ENCODE data around the gene GYG1. TPM values are rescaled to one million over a fixed set of nuclear protein-coding genes. Genes with fewer than 3 reads are reported as not detected.

GYG1 gene
- total and polyA plus RNA-seq, 2 of the 8 experiments (the other 6 are each of a cell fraction or from before 2014, with no cell fraction given), result 19.4 to 34.2 TPM

GRCh38 chr3:148945116-148945515, 46.2 kb upstream of the GYG1 start:
- Histone ChIP-seq H4K91ac (replicated peaks; ENCODE audit: insufficient read length, low read length) (no peak overlapping the region), H4K8ac (ENCODE audit: extremely low read depth, insufficient read depth, low read length) (no peak overlapping the region), H3K36me3 (ENCODE audit: control insufficient read depth in 2 of 4, insufficient read depth in 4 of 4, low read length in 3 of 4) (no peaks in the 10 kb centered on the region), H3K9me3 (ENCODE audit: insufficient read depth in 2 of 2, low read depth in 1 of 2, low read length in 1 of 2) (no peaks in the 10 kb centered on the region), H2AFZ (ENCODE audit: low read length) (no peak overlapping the region), H3K14ac (ENCODE audit: insufficient read length) (no peak overlapping the region), H3K23me2 (ENCODE audit: low read depth, low read length) (no peaks in the 10 kb centered on the region), H2AK5ac (ENCODE audit: low read depth, low read length) (no peak overlapping the region), H3K27me3 (replicated peaks in 1 of 4; ENCODE audit: control insufficient read depth in 3 of 4, extremely low read depth in 1 of 4, insufficient read depth in 3 of 4, low read length in 3 of 4) (no peaks in the 10 kb centered on the region), H4K5ac (ENCODE audit: insufficient read length, low read depth, low read length) (no peak overlapping the region), H3K23ac (ENCODE audit: insufficient read length) (no peak overlapping the region), H3K9ac (replicated peaks in 1 of 4; ENCODE audit: extremely low read depth in 1 of 4, low read depth in 3 of 4, low read length in 3 of 4) (no peak overlapping the region), H2BK120ac (replicated peaks; ENCODE audit: low read depth, low read length) (no peak overlapping the region), H3K79me2 (ENCODE audit: control insufficient read depth in 1 of 2, insufficient read depth in 2 of 2, low read length in 2 of 2) (no peaks in the 10 kb centered on the region), H3K18ac (ENCODE audit: extremely low read depth, low read length) (no peak overlapping the region), H3K27ac (ENCODE audit: low read depth, low read length) (no peak overlapping the region), H2BK5ac (ENCODE audit: low read depth, low read length) (no peak overlapping the region), H3K4me3 (ENCODE audit: extremely low read depth in 1 of 4, insufficient read depth in 2 of 4, low read depth in 3 of 4, low read length in 4 of 4) (no peak overlapping the region), H2BK20ac (ENCODE audit: low read length) (no peak overlapping the region), H3K4ac (replicated peaks; ENCODE audit: insufficient read length, low read depth, low read length) (no peak overlapping the region), H3K56ac (replicated peaks; ENCODE audit: insufficient read length, low read depth, low read length) (no peak overlapping the region), H3K4me1 (replicated peaks in 1 of 4; ENCODE audit: control insufficient read depth in 3 of 4, insufficient read depth in 4 of 4, low read length in 3 of 4) (no peaks in the 10 kb centered on the region), H3K4me2 (ENCODE audit: insufficient read depth in 1 of 2, low read depth in 2 of 2, low read length in 2 of 2) (no peak overlapping the region), H2BK12ac (ENCODE audit: low read depth, low read length) (no peak overlapping the region), H3K79me1 (ENCODE audit: low read depth, low read length) (no peaks in the 10 kb centered on the region), H2BK15ac (ENCODE audit: low read length) (no peak overlapping the region), H4K20me1 (replicated peaks in 1 of 2; ENCODE audit: control insufficient read depth in 1 of 2, insufficient read depth in 2 of 2, low read length in 2 of 2) (no peaks in the 10 kb centered on the region)
- ChIA-PET CTCF (ENCODE audit: partially characterized antibody) (interaction anchor here (0.6 to 12.0 kb wide), 15 partner anchors 9 to 565 kb away, joined by 3 to 189 read pairs (median 4); partner anchors contain the start of gene CPA3), POLR2A (ENCODE audit: partially characterized antibody) (no interaction called here)
- FAIRE-seq (no peak), DNase-seq (ENCODE audit: low read depth in 1 of 2, low spot score in 2 of 2) (no peak)
- 85% methylated on average over 2 of the region's 2 CpGs; no CpG with 5 or more reads in 1 of the 2 experiments for WGBS, 2 experiments (ENCODE audit: extremely low coverage in 1 of 2, insufficient coverage in 1 of 2, insufficient read length in 1 of 2, insufficient replicate concordance in 2 of 2, low coverage in 1 of 2, low lambda C conversion rate in 2 of 2, missing lambda C conversion rate in 1 of 2)
- TF ChIP-seq CREB1 (IDR thresholded peaks at IDR 0.05) (no peak), SP4 (IDR thresholded peaks at IDR 0.05; ENCODE audit: low read length) (no peak), TEAD4 (IDR thresholded peaks at IDR 0.05; ENCODE audit: low read depth, low read length) (no peak), JUND (IDR thresholded peaks at IDR 0.05; ENCODE audit: low read length) (no peak), HDAC6 (IDR thresholded peaks at IDR 0.05; ENCODE audit: low read depth, low read length) (no peak), CEBPB (IDR thresholded peaks at IDR 0.05; ENCODE audit: low read depth, low read length) (no peak), BACH1 (IDR thresholded peaks at IDR 0.05; ENCODE audit: low read length) (no peak), YY1 (IDR thresholded peaks at IDR 0.05; ENCODE audit: low read depth, low read length) (no peak), POU5F1 (IDR thresholded peaks at IDR 0.05; ENCODE audit: low read depth, low read length) (no peak), KDM1A (IDR thresholded peaks at IDR 0.05; ENCODE audit: borderline replicate concordance, low read length) (no peak), SP2 (IDR thresholded peaks at IDR 0.05; ENCODE audit: low read length) (no peak), GTF2F1 (IDR thresholded peaks at IDR 0.05; ENCODE audit: borderline replicate concordance, low read depth, low read length) (no peak), HDAC2 (IDR thresholded peaks at IDR 0.05; ENCODE audit: borderline replicate concordance in 1 of 2, low read depth in 2 of 2, low read length in 2 of 2) (no peak), ATF2 (IDR thresholded peaks at IDR 0.05; ENCODE audit: low read length) (no peak)
